ENCODE measurements around the gene RTN1.

The RTN1 gene

DNA sequence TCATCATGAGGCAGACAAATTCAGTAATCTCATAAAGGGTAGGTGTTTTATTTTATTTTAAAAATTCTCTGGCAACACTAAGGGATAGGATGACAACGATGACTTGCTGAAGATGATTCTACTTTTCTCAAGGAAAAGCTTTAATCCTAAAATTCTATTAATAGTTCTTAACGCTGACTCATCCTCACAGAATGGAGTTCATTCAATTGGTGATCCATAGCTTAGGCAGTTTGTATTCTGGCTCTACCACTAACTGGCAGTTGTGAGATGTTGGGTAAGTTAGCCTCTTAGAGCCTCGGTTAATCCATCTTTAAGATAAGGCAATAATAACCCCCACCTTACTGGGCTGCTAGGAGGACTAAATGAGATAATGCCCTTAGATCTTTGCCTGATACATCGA lies 116.3 kb downstream of the RTN1 start:
- H2AFZ ChIP-seq (ENCODE audit: low read depth, low read length, severe bottlenecking) = no peak overlapping the region
- TF ChIP-seq, protein P1, sequence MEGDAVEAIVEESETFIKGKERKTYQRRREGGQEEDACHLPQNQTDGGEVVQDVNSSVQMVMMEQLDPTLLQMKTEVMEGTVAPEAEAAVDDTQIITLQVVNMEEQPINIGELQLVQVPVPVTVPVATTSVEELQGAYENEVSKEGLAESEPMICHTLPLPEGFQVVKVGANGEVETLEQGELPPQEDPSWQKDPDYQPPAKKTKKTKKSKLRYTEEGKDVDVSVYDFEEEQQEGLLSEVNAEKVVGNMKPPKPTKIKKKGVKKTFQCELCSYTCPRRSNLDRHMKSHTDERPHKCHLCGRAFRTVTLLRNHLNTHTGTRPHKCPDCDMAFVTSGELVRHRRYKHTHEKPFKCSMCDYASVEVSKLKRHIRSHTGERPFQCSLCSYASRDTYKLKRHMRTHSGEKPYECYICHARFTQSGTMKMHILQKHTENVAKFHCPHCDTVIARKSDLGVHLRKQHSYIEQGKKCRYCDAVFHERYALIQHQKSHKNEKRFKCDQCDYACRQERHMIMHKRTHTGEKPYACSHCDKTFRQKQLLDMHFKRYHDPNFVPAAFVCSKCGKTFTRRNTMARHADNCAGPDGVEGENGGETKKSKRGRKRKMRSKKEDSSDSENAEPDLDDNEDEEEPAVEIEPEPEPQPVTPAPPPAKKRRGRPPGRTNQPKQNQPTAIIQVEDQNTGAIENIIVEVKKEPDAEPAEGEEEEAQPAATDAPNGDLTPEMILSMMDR (IDR thresholded peaks at IDR 0.05; ENCODE audit: insufficient read depth, low read length, poor library complexity, severe bottlenecking) = no peak
- TF ChIP-seq EZH2phosphoT487 (conservative IDR thresholded peaks at IDR 0.05; ENCODE audit: low read length) = no peak

DNA sequence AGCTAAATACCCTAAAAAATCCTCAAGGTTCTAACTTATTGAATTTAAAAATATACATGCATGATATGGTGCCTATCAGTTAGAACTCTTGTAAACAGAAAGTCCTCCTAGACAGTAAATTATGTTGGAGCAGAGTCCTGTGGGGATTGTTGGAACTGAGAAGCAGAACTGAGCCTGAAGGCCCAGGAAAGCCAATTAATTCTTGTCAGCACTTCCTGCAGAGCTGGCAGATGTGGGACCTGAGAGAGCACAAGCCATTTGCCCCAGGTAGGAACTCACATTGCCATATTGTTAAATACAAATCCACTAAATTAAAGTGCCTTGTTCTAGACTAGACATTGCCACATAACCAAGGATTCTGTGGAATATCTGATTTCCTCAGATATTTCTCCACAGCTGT lies 117.1 kb downstream of the RTN1 start:
- TF ChIP-seq, protein P1 (IDR thresholded peaks at IDR 0.05; ENCODE audit: insufficient read depth, low read length, poor library complexity, severe bottlenecking) = no peak
- TF ChIP-seq EZH2phosphoT487 (conservative IDR thresholded peaks at IDR 0.05; ENCODE audit: low read length) = no peak

More for the DNA sequence above, 116.3 kb downstream of the RTN1 start:
- Histone ChIP-seq H3K27ac (ENCODE audit: low read depth, low read length) (no peak overlapping the region), H3K36me3 (ENCODE audit: low read length) (no peaks in the 10 kb centered on the region), H4K20me1 (ENCODE audit: low read depth, low read length) (no peaks in the 10 kb centered on the region), H3K9ac (ENCODE audit: low read length) (no peak overlapping the region), H3K79me2 (ENCODE audit: insufficient read depth, low read length) (no peaks in the 10 kb centered on the region), H3K9me2 (replicated peaks; ENCODE audit: insufficient read depth, low read length) (no peaks in the 10 kb centered on the region), H3F3A (ENCODE audit: insufficient read depth) (no peaks in the 10 kb centered on the region), H3K4me3 (ENCODE audit: insufficient read depth, low read length, poor library complexity, severe bottlenecking) (no peak overlapping the region), H3K27me3 (ENCODE audit: low read length) (no peaks in the 10 kb centered on the region), H3K9me3 (ENCODE audit: insufficient read depth, low read length) (no peaks in the 10 kb centered on the region), H3K4me2 (ENCODE audit: low read depth, low read length, poor library complexity, severe bottlenecking) (no peak overlapping the region)

DNA sequence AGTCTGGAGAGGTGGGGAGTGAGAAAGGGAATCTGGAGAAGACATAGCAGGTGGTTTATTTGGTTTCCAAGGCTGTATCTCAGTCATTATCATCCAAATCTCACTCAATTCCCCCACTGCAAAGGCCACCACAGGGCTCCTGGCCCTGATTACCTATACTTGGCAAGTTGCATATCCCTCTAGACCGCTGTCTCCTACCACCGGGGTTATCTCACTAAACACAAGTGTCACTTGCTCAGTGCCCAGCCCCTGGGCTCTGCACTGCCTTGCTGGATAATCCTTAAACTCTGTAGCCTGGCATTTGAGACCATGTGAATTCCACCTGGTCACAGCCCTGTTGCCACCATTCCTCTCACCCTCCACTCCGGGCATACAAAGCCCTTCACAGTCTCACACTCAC lies 119.0 kb downstream of the RTN1 start:
- Histone ChIP-seq H2AFZ (ENCODE audit: low read depth, low read length, severe bottlenecking) (no peak overlapping the region), H3K4me3 (ENCODE audit: insufficient read depth, low read length, poor library complexity, severe bottlenecking) (no peak overlapping the region), H3F3A (ENCODE audit: insufficient read depth) (no peaks in the 10 kb centered on the region), H3K9ac (ENCODE audit: low read length) (no peak overlapping the region), H3K4me2 (ENCODE audit: low read depth, low read length, poor library complexity, severe bottlenecking) (no peak overlapping the region), H3K9me3 (ENCODE audit: insufficient read depth, low read length) (no peaks in the 10 kb centered on the region), H4K20me1 (ENCODE audit: low read depth, low read length) (no peaks in the 10 kb centered on the region), H3K36me3 (ENCODE audit: low read length) (no peaks in the 10 kb centered on the region), H3K79me2 (ENCODE audit: insufficient read depth, low read length) (no peaks in the 10 kb centered on the region), H3K9me2 (replicated peaks; ENCODE audit: insufficient read depth, low read length) (no peaks in the 10 kb centered on the region), H3K27me3 (ENCODE audit: low read length) (no peaks in the 10 kb centered on the region), H3K27ac (ENCODE audit: low read depth, low read length) (no peak overlapping the region)
- TF ChIP-seq, protein P1 (IDR thresholded peaks at IDR 0.05; ENCODE audit: insufficient read depth, low read length, poor library complexity, severe bottlenecking) = no peak
- no peak for TF ChIP-seq EZH2phosphoT487 (conservative IDR thresholded peaks at IDR 0.05; ENCODE audit: low read length)

More for the DNA sequence above, 117.1 kb downstream of the RTN1 start:
- H3K79me2 ChIP-seq (ENCODE audit: insufficient read depth, low read length) = no peaks in the 10 kb centered on the region
- no peaks in the 10 kb centered on the region for H4K20me1 ChIP-seq (ENCODE audit: low read depth, low read length)
- H3K27ac ChIP-seq (ENCODE audit: low read depth, low read length) = no peak overlapping the region
- no peaks in the 10 kb centered on the region for H3F3A ChIP-seq (ENCODE audit: insufficient read depth)
- no peaks in the 10 kb centered on the region for H3K9me3 ChIP-seq (ENCODE audit: insufficient read depth, low read length)
- H3K4me2 ChIP-seq (ENCODE audit: low read depth, low read length, poor library complexity, severe bottlenecking) = no peak overlapping the region
- no peak overlapping the region for H3K4me3 ChIP-seq (ENCODE audit: insufficient read depth, low read length, poor library complexity, severe bottlenecking)
- no peaks in the 10 kb centered on the region for H3K36me3 ChIP-seq (ENCODE audit: low read length)
- no peaks in the 10 kb centered on the region for H3K9me2 ChIP-seq (replicated peaks; ENCODE audit: insufficient read depth, low read length)
- no peaks in the 10 kb centered on the region for H3K27me3 ChIP-seq (ENCODE audit: low read length)
- H3K9ac ChIP-seq (ENCODE audit: low read length) = no peak overlapping the region
- no peak overlapping the region for H2AFZ ChIP-seq (ENCODE audit: low read depth, low read length, severe bottlenecking)
